Endothelial cell of umbilical vein (primary cell): Measurements from ENCODE around the gene CUL3. TPM values are rescaled to one million over a fixed set of nuclear protein-coding genes. Genes with fewer than 3 reads are reported as not detected.

Experiments
- BruUV-seq: library from RNA; stranded (reverse); fragments of 400-500 nt; replicated peaks from 2 replicates; lab custom pipeline; 2021; lab: Mats Ljungman, UMichigan
- CTCF ChIA-PET: fragments of 300-600, 350-600 bp; sonication (Branson Sonifier 250); formaldehyde crosslinking; loops from one replicate; lab custom pipeline; 2021; ENCODE audit warnings: antibody characterized with exemption, inconsistent platforms; lab: Charles Lee
- POLR2A ChIA-PET: fragments of 300-600, 350-600 bp; sonication (Branson Sonifier 250); formaldehyde crosslinking; loops from one replicate; lab custom pipeline; 2021; ENCODE audit warnings: antibody characterized with exemption, inconsistent platforms; lab: Charles Lee
- DNase-seq: peaks from one replicate; pipeline ENCODE4 v3.0.0-alpha.2; 2011; ENCODE audit warnings: low read depth, low spot score
- FAIRE-seq: peaks from 2 replicates; lab custom pipeline; 2011; peaks lifted over from hg19 to GRCh38; lab: Jason Lieb, UNC
- H2AFZ ChIP-seq: 2 replicates; pipeline ENCODE4 v1.6.0; 2012; ENCODE audit warnings: low read depth, low read length, control low read depth, inconsistent platforms
- H3K27ac ChIP-seq: 2 replicates; pipeline ENCODE4 v1.5.1; 2011; ENCODE audit warnings: low read depth, mild to moderate bottlenecking, control low read depth, low read length, moderate library complexity; ENCODE audit not compliant: insufficient read depth
- H3K27me3 ChIP-seq, 2 experiments: 2 replicates each; pipeline versions ENCODE4 v1.6.0 to v1.6.1; 2011; ENCODE audit warnings: low read length in 2 of 2, mixed read lengths in 1 of 2; ENCODE audit not compliant: control insufficient read depth in 2 of 2, insufficient read depth in 2 of 2
- H3K36me3 ChIP-seq, 2 experiments: 2 replicates in 1 of 2; 3 replicates in 1 of 2; pipeline ENCODE4 v1.5.1; 2011; ENCODE audit warnings: low read length in 2 of 2, mild to moderate bottlenecking in 1 of 2, moderate library complexity in 1 of 2; ENCODE audit not compliant: control insufficient read depth in 2 of 2, insufficient read depth in 2 of 2; ENCODE audit errors: extremely low read depth in 1 of 2
- H3K4me1 ChIP-seq: 3 replicates; pipeline ENCODE4 v1.5.1; 2011; ENCODE audit warnings: mild to moderate bottlenecking, low read length; ENCODE audit not compliant: control insufficient read depth, insufficient read depth; ENCODE audit errors: extremely low read depth
- H3K4me2 ChIP-seq: 2 replicates; pipeline ENCODE4 v1.6.1; 2011; ENCODE audit warnings: low read length, control low read depth, mixed read lengths; ENCODE audit not compliant: insufficient read depth
- H3K4me3 ChIP-seq, 3 experiments: fragments of 200-600 bp in 1 of 3; sonication (generic), shearing (Covaris generic) in 1 of 3; replicated peaks in 1 of 3; 2 replicates each; pipeline ENCODE4 v1.5.1; 2011 to 2016; ENCODE audit warnings: control low read depth in 3 of 3, low read length in 3 of 3, mild to moderate bottlenecking in 2 of 3, inconsistent platforms in 1 of 3, low read depth in 1 of 3, moderate library complexity in 1 of 3; ENCODE audit not compliant: insufficient read depth in 1 of 3
- H3K79me2 ChIP-seq: 2 replicates; pipeline ENCODE4 v1.6.0; 2012; ENCODE audit warnings: low read length, inconsistent platforms; ENCODE audit not compliant: control insufficient read depth, insufficient read depth
- H3K9ac ChIP-seq: replicated peaks from 2 replicates; pipeline ENCODE3; 2011; ENCODE audit warnings: low read length, control low read depth; ENCODE audit not compliant: insufficient read depth; ENCODE audit errors: extremely low read depth
- H3K9me1 ChIP-seq: replicated peaks from 3 replicates; pipeline ENCODE4 v1.6.0; 2011; ENCODE audit warnings: mild to moderate bottlenecking, low read length; ENCODE audit not compliant: control insufficient read depth, insufficient read depth; ENCODE audit errors: extremely low read depth
- H3K9me3 ChIP-seq: replicated peaks from 2 replicates; pipeline ENCODE4 v1.5.1; 2012; ENCODE audit warnings: low read length, inconsistent platforms; ENCODE audit not compliant: control insufficient read depth, insufficient read depth
- H4K20me1 ChIP-seq: replicated peaks from 2 replicates; pipeline ENCODE3; 2011; ENCODE audit warnings: mild to moderate bottlenecking, low read length; ENCODE audit not compliant: control insufficient read depth, insufficient read depth; ENCODE audit errors: extremely low read depth
- FOS ChIP-seq: IDR thresholded peaks from 2 replicates; pipeline ENCODE4 v1.6.1; 2011; ENCODE audit warnings: mild to moderate bottlenecking, low read length, moderate library complexity, borderline replicate concordance; ENCODE audit not compliant: insufficient read depth
- GATA2 ChIP-seq: IDR thresholded peaks from 2 replicates; pipeline ENCODE4 v1.7.0; 2011; ENCODE audit warnings: low read depth, mild to moderate bottlenecking, moderate library complexity, mixed read lengths, low read length; ENCODE audit not compliant: insufficient read length, insufficient read depth
- JUN ChIP-seq: IDR thresholded peaks from 2 replicates; pipeline ENCODE4 v1.6.1; 2011; ENCODE audit warnings: borderline replicate concordance, low read depth; ENCODE audit not compliant: insufficient read length, insufficient read depth
- MYC ChIP-seq: IDR thresholded peaks from one replicate; pipeline ENCODE4 v1.6.1; 2011; ENCODE audit warnings: mild to moderate bottlenecking, low read depth, low read length
- POLR2AphosphoS5 ChIP-seq: IDR thresholded peaks from 2 replicates; pipeline ENCODE4 v1.6.1; 2012; ENCODE audit warnings: low read depth, mild to moderate bottlenecking, control low read depth, low read length, moderate library complexity; ENCODE audit not compliant: insufficient read depth
- dilution Hi-C: fragments of 300-500 bp; cut with MboI; formaldehyde crosslinking; loops from one replicate; pipeline ENCODE4 v1.15.0; 2019; ENCODE audit warnings: low sequenced_read_pairs; ENCODE audit not compliant: extremely low pct_ligation_motif_present
- intact Hi-C: fragments of 100-400 bp; cut with micrococcal nuclease; formaldehyde crosslinking; loops from one replicate; pipeline ENCODE4 v1.10.0; 2022
- polyA plus RNA-seq, 4 experiments: library from polyadenylated mRNA; depleted of rRNA in 3 of 4; stranded (reverse) in 3 of 4; unstranded in 1 of 4; fragments of >200 nt; gene quantifications; 2 replicates each; pipeline versions ENCODE4 v1.2.1 to v1.2.3, GENCODE V29; 2011 to 2012; ENCODE audit warnings: missing spikeins in 1 of 4
- total RNA-seq: library from RNA; stranded (reverse); gene quantifications from 2 replicates; pipeline ENCODE4 v1.2.3, GENCODE V29; 2021
- TF ChIP-seq, protein P1 (sequence below), 2 donors: IDR thresholded peaks; 1 replicate in 1 of 2; 2 replicates in 1 of 2; pipeline ENCODE4 v1.5.1; 2011; ENCODE audit warnings: low read length in 2 of 2, mild to moderate bottlenecking in 2 of 2, moderate library complexity in 2 of 2, control low read depth in 1 of 2, inconsistent platforms in 1 of 2, low read depth in 1 of 2; ENCODE audit not compliant: insufficient read depth in 1 of 2; ENCODE audit errors: extremely low read depth in 1 of 2
- TF ChIP-seq, protein P2 (sequence below): IDR thresholded peaks from 2 replicates; pipeline ENCODE4 v1.6.1; 2011; ENCODE audit not compliant: insufficient read depth, insufficient read length

The CUL3 gene
- total and polyA plus RNA-seq, 2 donors (not counting 3 experiments of a cell fraction or from before 2014, with no cell fraction given) = 22.7 to 82.3 TPM

DNA sequence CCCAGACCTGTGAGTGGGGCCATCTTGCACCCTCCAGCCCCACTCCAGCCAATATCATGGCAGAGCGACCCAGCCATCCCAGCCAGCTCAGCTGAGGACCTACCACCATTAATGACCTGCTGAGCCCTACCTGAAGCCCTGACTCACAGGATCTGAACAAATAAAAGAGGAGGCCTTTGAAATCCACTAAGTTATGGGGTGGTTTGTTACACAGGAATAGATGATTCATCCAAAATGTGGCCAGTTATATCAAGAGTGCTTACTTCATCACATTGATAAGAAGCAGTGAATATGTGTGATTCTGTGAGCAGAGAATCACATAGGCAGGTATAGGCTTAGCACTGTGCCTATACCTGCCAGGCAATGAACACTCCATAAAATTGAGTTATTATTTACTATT, 148.5 kb downstream of the CUL3 start:
- Histone ChIP-seq H3K9me3 (no peaks in the 10 kb centered on the region), H3K4me1 (peaks cover 8% of the 10 kb centered on the region), H3K79me2 (no peaks in the 10 kb centered on the region), H3K27ac (no peak overlapping the region), H3K9ac (no peak overlapping the region), H3K4me2 (no peak overlapping the region), H3K9me1 (no peaks in the 10 kb centered on the region), H3K27me3 (no peaks in the 10 kb centered on the region), H3K36me3 (no peaks in the 10 kb centered on the region), H4K20me1 (no peaks in the 10 kb centered on the region), H3K4me3 (no peak overlapping the region), H2AFZ (no peak overlapping the region)
- FAIRE-seq (no peak), DNase-seq (no peak)
- ChIA-PET POLR2A (no interaction called here), CTCF (interaction anchor here (1.0 kb wide), 1 partner anchor 18 kb away, joined by 3 read pairs; no protein-coding TSS in a partner anchor)
- TF ChIP-seq FOS (peak; percentile 44), MYC (no peak)
- BruUV-seq = no TSS peak
- intact Hi-C loops (no loop called here), dilution Hi-C loops (no loop called here)

DNA sequence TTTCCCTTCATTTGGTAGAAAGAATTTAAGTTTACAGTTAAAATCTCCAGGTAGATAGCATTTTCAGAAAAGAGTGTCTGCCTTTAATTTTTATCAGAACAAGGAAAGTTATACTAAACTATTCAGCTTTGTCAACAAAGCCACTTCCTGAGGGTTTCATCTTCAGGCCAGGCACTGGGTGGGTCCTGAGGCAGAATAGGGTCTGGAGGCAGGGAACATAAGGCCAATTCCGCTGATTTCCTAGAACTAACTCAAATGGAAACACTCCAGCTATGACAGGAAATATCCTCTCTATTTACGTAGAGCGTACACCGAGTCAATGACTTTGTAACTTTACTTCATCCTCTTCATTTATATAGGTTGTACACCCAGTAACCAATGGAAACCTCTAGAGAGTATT, 150.5 kb downstream of the CUL3 start:
- H3K4me2 ChIP-seq = peak overlapping the region; percentile 74
- BruUV-seq = no TSS peak
- no peaks in the 10 kb centered on the region for H3K27me3 ChIP-seq
- H4K20me1 ChIP-seq = no peaks in the 10 kb centered on the region
- H3K9me3 ChIP-seq = no peaks in the 10 kb centered on the region
- H3K4me1 ChIP-seq = no peaks in the 10 kb centered on the region
- TF ChIP-seq MYC = no peak
- no peak for TF ChIP-seq GATA2
- TF ChIP-seq POLR2AphosphoS5 = no peak
- TF ChIP-seq, protein P1, sequence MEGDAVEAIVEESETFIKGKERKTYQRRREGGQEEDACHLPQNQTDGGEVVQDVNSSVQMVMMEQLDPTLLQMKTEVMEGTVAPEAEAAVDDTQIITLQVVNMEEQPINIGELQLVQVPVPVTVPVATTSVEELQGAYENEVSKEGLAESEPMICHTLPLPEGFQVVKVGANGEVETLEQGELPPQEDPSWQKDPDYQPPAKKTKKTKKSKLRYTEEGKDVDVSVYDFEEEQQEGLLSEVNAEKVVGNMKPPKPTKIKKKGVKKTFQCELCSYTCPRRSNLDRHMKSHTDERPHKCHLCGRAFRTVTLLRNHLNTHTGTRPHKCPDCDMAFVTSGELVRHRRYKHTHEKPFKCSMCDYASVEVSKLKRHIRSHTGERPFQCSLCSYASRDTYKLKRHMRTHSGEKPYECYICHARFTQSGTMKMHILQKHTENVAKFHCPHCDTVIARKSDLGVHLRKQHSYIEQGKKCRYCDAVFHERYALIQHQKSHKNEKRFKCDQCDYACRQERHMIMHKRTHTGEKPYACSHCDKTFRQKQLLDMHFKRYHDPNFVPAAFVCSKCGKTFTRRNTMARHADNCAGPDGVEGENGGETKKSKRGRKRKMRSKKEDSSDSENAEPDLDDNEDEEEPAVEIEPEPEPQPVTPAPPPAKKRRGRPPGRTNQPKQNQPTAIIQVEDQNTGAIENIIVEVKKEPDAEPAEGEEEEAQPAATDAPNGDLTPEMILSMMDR (IDR thresholded peaks at IDR 0.05; ENCODE audit: extremely low read depth in 1 of 2, insufficient read depth in 1 of 2, low read depth in 1 of 2, low read length in 2 of 2) = no peak
- TF ChIP-seq, protein P2, sequence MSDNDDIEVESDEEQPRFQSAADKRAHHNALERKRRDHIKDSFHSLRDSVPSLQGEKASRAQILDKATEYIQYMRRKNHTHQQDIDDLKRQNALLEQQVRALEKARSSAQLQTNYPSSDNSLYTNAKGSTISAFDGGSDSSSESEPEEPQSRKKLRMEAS = no peak
- TF ChIP-seq JUN = no peak
- TF ChIP-seq FOS = no peak
- intact Hi-C loops (no loop called here), dilution Hi-C loops (no loop called here)
- ChIA-PET POLR2A (no interaction called here), CTCF (no interaction called here)
- peak overlapping the region in 1 of 3 experiments; percentile 18 for H3K4me3 ChIP-seq
- FAIRE-seq (peak; percentile 49), DNase-seq (no peak)
- peak overlapping the region; percentile 76 for H2AFZ ChIP-seq
- H3K9me1 ChIP-seq = no peaks in the 10 kb centered on the region
- no peaks in the 10 kb centered on the region for H3K79me2 ChIP-seq
- H3K9ac ChIP-seq = no peak overlapping the region
- H3K27ac ChIP-seq = no peak overlapping the region
- no peaks in the 10 kb centered on the region for H3K36me3 ChIP-seq
